GM18498 (cell line): ENCODE results near the gene UNC5A.

ENCODE experiments used
- ATAC-seq: cut with Tn5 transposase; IDR thresholded peaks from one replicate; pipeline ENCODE4 v1.9.1; 2021; ENCODE audit warnings: mild to moderate bottlenecking, moderate library complexity; ENCODE audit not compliant: unreplicated experiment

UNC5A gene

DNA sequence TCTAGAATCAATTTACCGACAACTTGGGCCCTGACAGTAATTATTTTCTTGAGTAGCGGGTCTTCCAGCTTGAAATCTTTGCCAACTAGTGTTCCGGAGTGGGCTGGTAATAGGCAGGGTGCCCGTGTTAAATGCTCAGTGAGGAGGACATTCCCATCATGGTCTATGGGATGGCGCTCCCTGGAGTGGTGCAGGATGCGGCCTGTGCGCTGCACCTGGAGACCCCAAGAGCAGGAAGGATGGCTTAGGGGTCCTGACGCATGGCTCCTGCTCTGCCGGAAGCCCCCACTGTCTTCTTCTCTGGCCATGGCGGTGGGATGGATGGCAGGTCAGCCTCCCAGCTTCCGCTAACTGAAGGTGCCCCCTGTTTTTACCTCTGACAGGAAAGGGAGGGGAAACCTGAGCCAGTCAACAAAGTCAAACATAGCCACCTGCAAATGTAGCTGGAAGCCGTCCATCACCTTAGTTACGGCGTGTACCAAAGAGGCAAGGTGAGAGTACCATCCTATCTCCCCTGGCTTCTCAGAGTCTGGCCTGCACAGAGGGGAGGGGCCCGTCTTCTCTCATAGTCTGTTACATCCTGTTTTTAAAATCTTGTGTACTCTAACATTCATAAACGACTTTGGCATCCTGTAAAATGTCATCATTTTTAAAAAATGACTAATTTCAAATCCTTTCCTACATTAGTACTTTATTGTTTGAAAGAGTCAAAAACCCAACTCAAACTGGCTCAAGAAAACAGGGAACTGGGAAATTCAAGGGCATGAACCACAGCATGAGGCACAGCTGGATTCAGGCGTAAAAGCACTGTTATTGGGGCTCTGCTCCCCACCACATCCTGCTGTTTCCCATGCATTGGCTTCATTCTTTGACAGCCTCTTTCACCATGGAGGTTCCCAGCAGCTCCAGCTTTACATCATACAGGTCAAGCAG is 28.5 kb upstream of the UNC5A start:
- ATAC-seq = no peak

DNA sequence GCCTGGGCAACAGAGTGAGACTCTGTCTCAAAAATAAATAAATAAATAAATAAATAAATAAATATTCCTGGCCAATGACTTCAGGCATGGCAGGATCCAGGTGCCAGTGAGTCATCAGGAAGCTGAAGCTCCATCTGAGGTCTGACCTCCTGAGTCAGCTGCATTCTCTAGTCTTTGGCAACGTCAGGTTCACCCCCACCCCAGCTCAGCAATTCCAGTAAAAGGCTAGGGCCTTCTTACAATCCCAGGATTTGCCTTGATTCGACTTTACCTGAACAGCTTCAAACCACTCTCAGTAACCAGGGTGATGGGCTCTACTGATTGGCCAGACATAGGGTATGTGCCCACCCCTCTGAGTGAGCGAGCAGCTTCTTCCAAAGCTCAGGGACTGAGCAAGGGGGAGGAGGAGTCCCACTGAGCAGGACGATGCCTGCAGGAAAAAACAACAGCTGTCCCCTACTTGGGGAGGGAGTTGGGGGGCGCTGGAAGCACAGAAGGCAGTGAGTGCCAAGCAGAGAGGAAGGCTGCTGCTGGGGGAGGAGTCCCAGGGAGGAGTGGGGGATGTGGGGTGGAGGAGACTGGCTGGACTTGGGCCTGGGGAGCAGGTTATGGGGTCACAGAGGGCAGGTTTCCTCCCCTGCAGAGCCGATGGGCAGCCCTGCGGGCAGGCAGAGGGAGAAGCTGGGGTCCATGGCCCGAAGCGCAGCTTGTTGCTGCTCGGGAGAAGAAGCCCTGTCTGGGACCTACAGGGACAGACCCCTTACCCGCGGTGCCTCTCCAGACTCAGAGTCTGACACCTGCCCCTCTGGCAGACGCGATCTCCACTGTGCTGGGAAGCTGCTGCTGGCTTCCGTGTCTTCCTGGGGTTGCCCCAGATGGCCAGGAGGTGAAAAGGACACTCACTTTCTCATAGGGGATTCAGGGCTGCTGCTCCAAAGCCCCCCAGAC is 25.9 kb upstream of the UNC5A start:
- ATAC-seq = no peak

DNA sequence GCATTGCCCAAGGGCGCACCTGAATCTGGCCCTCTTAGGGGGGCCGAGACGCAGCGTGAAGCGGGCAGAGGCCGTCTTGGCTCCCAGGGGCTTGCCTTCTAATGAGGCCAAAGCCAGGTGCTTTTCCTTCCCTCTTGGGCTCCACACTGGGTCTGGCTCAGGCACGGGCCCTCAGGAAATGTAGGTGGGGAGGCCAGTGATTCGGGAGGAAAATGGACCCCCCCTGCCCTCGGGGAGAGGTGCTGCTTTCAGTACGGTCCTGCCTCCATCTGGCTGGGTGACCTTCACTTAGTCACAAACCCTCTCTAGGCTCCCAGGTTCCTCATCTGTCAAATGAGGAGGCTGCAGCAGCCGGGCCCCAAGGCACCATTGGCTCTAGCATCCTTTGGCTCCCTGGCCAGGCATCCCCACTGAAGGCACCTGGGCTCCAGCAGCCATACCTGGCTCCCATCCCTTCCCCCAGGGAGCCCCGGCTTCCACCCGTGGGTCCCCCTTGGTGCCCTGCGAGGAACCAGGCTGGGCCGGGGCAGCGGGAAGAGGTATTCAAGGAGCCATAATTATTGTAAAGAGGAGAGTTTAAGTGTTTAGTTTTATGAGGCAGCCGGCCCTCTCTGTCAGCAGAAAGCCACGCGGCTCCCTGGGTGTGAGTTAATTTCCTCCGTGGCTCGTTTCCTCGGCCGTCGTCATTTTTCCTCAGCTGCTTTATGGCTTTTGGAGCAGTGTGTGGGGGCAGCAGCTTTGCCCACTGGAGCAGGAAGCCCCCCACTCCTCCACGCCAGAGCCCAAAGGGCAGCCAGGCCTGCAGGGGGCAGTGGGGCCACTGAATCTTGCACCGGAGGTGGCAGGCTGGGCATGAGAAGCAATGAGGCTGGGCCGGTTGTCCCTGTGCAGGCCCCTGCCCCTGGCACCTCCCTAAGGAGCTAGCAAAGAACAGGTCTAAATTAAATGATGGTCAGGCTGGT is 24.9 kb upstream of the UNC5A start:
- no peak for ATAC-seq

DNA sequence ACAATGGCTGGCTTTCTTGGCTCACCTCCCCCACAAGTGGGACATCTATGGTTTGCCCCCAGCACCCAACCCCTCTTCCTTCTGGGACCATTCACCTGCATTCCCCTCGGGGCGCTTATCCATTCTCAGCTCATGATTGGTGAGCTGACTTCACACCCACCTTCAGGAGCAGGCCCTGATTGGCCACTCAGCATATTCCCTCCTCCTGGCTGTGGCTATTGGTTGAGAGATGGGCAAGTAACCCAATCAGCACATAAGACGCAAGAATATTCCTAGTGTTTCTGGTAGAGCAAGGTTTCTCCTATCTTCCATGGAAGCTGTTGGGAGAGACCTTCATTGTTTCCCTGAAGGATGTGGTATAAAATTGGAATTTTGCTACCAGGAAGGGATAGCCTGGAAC is 22.7 kb upstream of the UNC5A start:
- ATAC-seq = no peak

GRCh38 chr5:176788091-176788490 is 22.3 kb upstream of the UNC5A start:
- no peak for ATAC-seq

- ATAC-seq = no peak
Measured at GRCh38 chr5:176788941-176789872, 21.2 kb upstream of the UNC5A start.

DNA sequence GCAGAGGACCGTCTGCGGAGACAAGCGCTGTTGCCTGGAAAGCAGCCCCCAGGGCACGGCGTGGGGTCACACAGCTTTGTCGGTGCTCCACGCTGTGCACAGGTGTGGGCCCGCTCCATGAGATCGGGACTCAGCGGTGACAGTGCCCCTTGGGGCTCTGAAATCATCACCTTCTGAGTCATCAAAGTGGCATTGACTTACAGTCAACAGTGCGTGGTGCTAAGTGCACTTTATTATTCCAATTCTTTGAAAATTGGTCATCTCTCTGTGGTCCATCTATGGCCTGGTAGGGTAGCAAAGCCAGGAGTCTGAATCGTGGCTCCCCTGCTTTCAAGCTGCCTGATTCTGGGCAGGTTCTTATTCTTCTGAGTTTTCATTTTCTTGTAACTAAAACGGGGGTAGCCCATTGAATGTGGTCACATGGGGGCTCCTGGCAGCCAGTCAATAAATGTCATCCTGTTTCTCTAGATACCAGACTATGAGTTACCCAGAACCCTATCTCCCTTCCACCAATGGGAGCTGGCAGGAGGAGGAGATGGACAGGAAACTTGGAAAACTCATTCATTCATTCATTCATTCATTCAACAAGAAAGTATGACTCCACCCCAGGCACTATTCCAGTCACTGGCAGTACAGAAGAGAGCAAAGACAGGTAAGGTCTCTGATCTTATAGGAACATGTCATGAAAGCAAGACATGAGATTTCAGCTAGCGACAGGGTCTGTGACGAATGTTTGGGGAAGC is 20.3 kb upstream of the UNC5A start:
- ATAC-seq = no peak

DNA sequence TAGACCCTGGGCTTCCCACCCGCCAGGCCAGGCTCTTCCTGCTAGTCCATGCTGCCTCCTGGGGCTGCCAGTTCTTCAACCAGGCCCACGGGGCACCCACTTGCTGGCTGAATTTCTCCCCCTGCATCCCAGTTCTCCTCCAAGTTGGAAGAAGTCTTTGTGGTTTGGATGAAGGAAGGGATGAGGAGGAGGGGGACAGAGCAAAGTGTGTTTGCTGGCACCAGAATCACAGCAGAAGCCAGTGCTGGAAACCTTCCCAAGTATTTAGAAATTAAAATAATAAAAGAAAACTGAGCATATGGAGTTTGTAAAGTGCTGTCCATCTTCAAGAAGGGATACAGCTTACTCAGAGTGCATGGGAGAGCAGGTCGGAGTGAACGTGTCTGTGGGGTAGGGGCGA is 19.4 kb upstream of the UNC5A start:
- no peak for ATAC-seq

DNA sequence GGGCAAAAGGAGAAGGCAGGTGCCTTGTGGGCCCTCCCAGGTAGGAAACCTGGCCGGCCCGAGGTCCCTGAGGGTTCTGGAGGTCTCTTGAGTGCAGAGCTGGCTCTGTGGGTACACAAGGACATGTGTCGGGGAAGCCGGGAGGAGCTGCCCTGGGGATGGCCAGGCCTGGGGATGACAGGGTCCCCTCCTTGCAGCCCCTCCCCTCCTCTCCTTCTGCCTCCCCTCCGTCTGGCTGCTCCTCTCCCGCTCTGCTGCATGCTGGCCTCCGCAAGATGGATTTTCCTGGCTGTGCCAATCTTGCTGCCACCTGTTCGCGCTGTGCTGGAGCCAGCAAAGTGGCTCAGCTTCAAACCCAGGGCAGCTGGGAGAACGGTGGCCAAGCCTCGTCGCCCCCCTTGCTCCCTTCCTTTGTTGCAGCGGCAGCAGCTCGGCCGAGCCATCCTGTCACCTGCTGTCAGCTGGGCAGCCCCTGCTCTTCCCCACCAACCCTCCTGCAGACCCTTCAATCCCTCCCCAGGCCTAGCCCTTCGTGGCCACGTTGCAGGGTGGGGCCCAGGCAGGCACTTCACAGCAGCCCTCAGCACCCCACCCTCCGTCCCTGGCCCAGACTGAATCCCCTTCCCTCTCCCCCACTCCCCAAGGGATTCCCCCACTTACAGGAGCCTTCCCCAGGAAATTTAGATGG is 17.6 kb upstream of the UNC5A start:
- ATAC-seq = no peak

- no peak for ATAC-seq
Measured at GRCh38 chr5:176793343-176793699, 17.0 kb upstream of the UNC5A start.

DNA sequence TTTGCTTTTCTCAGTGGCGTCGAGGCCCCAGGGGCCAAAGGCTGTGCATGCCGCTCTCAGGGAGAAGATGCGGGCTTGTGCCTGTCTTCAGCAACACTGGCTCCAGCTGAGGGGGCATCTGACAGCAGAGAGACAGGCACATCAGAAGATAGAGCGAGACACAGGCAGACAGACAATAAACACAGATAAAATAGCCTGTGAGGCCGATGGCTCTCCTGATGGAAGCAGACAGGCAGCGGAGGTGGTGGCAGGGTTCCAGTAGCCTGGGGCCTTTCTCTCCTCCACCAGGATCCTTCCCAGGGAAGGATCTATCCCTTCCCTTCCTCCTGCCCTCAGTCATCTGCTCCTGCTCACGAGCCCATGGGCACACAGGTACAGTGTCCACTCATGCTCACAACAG is 16.6 kb upstream of the UNC5A start:
- no peak for ATAC-seq

DNA sequence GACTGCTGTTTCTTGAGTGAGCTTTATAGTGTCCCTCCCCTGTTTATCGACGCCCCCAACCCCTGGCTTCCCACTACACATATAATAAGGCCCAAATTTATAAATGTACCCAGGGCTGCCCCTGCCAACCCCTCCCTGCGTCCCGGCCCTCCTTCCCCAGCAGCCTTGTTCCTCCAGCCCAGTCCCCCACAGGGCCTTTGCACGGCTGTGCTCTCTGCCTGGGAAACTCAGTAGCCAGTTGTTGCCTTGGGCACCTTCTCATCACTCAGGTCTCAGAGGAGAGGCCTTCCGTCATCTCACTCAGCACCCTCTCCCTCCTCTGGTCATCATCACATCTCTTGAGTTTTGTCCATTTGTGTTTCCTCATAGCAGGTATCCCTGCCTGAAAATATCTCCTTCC is 15.8 kb upstream of the UNC5A start:
- ATAC-seq = no peak

GRCh38 chr5:176796411-176796810 is 13.9 kb upstream of the UNC5A start:
- no peak for ATAC-seq

- no peak for ATAC-seq
Measured at GRCh38 chr5:176796970-176797369, 13.4 kb upstream of the UNC5A start.

DNA sequence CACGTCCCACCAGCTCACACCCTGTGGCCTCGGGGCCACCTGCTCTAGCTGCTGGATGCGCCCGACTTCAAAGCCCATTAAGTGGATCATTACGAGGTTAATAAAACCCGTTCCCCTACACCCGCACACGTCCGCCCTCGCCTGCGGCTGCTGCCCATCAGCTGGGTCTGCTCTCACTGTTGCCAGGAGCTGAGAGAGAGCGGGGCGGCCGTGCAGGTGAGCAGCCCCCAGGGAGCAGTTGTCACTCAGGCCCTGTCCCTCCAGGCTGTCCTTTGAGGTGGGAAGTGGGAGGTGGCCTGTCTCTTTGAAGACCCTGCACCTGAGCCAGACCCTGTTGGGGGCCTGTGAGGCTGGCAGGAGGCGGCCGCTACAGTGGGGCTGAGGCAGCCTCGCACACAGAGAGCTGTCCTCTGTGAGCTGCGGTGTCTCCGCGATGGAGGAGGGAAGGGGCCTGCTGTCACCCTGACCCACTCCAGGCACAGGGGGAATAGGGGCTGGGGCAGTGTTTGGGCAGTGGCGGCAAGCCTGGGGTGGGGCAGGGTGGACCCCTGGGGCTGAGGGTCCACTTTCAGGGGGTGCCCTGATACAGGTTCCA is 12.8 kb upstream of the UNC5A start:
- no peak for ATAC-seq

GRCh38 chr5:176798086-176798876 is 12.1 kb upstream of the UNC5A start:
- no peak for ATAC-seq

GRCh38 chr5:176798949-176799348 is 11.4 kb upstream of the UNC5A start:
- ATAC-seq = no peak
